Right atrium auricular region (tissue), 2 donors: Measurements from ENCODE around the gene ZNF543. TPM values are rescaled to one million over a fixed set of nuclear protein-coding genes. Genes with fewer than 3 reads are reported as not detected.

ENCODE experiments used
- DNase-seq: peaks from one replicate; pipeline ENCODE4 v3.0.0-alpha.2; 2019; ENCODE audit warnings: low spot score
- H3K27ac ChIP-seq, 2 donors: fragments of 200-600 bp; sonication (generic); 1 replicate in 1 of 2; 2 replicates in 1 of 2; pipeline ENCODE4 v1.5.1; 2016 to 2019
- H3K27me3 ChIP-seq, 2 donors: fragments of 200-600 bp; sonication (generic); one replicate each; pipeline versions ENCODE4 v1.5.1 to v1.6.0; 2017 to 2019
- H3K36me3 ChIP-seq: fragments of 200-600 bp; sonication (generic); one replicate; pipeline ENCODE4 v1.5.1; 2016
- H3K4me1 ChIP-seq, 2 donors: fragments of 200-600 bp; sonication (generic); one replicate each; pipeline versions ENCODE4 v1.5.1 to v1.6.0; 2017 to 2019
- H3K4me3 ChIP-seq, 2 donors: fragments of 200-600 bp; sonication (generic); 1 replicate in 1 of 2; 2 replicates in 1 of 2; pipeline ENCODE4 v1.5.1; 2017 to 2019; ENCODE audit warnings: mild to moderate bottlenecking in 1 of 2, moderate library complexity in 1 of 2
- H3K9me3 ChIP-seq, 2 donors: fragments of 200-600 bp; sonication (generic); one replicate each; pipeline ENCODE4 v1.5.1; 2019
- total RNA-seq, 2 donors: library from RNA; depleted of rRNA; stranded (reverse); fragments of >200 nt; gene quantifications; one replicate each; pipeline ENCODE4 v1.1.0, GENCODE V29; 2016
- TF ChIP-seq, protein P1 (sequence below), 2 donors: fragments of 200-600 bp; sonication (generic); IDR thresholded peaks; one replicate each; pipeline ENCODE4 v1.5.1; 2019; ENCODE audit warnings: antibody characterized with exemption in 2 of 2

Gene ZNF543
- total RNA-seq, 2 donors from 2014 or later = 6.0 to 7.8 TPM

DNA sequence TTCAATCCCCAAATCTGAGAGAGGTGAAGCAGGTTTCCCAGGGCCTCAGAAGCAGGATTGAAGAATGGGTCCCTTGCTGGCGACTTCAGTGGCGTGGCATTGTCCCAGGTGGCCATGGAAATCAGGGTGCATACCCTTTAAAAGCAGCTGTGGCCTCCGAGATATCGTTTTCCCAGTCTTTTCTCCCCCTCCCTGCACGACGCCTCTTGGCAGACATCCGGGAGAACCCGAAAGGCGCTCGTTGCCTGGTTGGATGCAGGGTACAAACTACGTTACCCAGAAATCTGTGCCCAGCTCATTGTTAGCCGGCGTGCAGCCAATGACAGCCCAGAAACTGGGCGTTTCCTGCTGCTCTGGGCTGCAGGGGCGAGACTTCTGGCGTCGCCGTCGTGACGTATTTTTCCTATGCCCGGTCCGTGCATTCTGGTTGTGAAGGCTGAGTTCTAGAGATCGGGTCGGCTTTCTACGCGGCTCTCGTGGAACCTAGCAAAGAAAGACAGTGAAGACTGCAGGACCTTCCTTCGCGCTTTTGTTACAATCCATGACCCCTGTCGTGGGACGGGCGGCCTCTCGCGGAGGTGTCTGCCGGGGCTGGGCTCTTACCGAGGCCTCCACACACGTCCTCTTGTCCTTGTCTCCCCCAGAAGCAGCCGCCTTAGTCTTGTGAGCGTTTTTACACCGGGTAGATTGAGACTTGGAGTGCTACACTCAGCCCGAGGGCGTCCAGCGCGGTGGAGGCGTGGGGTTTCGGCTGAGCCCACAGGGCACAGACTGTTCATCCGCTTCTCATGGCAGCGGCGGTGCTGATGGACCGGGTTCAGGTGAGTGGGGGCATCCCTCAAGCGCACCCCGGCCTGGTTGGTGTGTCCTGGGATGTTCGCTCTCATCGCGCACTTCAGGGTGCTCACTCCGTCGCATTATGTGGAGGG, 30.9 kb downstream of the ZNF543 start, which contains the start of gene ZNF304:
ZNF304 (plus strand) TSS at position 395 of the 929 bp plus-strand sequence; CDS start at position 789, 394 bp downstream.
- Histone ChIP-seq H3K36me3 (peaks cover 22% of the 10 kb centered on the region), H3K27ac (peak within 1 kb of the TSS; percentile 82 to 89), H3K4me3 (peak within 1 kb of the TSS; percentile 87 to 98), H3K27me3 (no peaks in the 10 kb centered on the region), H3K4me1 (peaks cover 0 to 33% of the 10 kb centered on the region in 2 donors), H3K9me3 (peaks cover 0 to 5% of the 10 kb centered on the region in 2 donors)
- peak; percentile 96 for DNase-seq
- TF ChIP-seq, protein P1, sequence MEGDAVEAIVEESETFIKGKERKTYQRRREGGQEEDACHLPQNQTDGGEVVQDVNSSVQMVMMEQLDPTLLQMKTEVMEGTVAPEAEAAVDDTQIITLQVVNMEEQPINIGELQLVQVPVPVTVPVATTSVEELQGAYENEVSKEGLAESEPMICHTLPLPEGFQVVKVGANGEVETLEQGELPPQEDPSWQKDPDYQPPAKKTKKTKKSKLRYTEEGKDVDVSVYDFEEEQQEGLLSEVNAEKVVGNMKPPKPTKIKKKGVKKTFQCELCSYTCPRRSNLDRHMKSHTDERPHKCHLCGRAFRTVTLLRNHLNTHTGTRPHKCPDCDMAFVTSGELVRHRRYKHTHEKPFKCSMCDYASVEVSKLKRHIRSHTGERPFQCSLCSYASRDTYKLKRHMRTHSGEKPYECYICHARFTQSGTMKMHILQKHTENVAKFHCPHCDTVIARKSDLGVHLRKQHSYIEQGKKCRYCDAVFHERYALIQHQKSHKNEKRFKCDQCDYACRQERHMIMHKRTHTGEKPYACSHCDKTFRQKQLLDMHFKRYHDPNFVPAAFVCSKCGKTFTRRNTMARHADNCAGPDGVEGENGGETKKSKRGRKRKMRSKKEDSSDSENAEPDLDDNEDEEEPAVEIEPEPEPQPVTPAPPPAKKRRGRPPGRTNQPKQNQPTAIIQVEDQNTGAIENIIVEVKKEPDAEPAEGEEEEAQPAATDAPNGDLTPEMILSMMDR (IDR thresholded peaks at IDR 0.05) = no peak

GRCh38 chr19:57351867-57352266, 31.6 kb downstream of the ZNF543 start:
- Histone ChIP-seq H3K4me1 (peaks cover 0 to 33% of the 10 kb centered on the region in 2 donors), H3K27me3 (no peaks in the 10 kb centered on the region), H3K9me3 (peaks cover 0 to 13% of the 10 kb centered on the region in 2 donors), H3K36me3 (peaks cover 29% of the 10 kb centered on the region), H3K27ac (peak overlapping the region; percentile 82 to 89), H3K4me3 (peak overlapping the region; percentile 87 to 98)
- DNase-seq = no peak
- TF ChIP-seq, protein P1 (IDR thresholded peaks at IDR 0.05) = no peak

DNA sequence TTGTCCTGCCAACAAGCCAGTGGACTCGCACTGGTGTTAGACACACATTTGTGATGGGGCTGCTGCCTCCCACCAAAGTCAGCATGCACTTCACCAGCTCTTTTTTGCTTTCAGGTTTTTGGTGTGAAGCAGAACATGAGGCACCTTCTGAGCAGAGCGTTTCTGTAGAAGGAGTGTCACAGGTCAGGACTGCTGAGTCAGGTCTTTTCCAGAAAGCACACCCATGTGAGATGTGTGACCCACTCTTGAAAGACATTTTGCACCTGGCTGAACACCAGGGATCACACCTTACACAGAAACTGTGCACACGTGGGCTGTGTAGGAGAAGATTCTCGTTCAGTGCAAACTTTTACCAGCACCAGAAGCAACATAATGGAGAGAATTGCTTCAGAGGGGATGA, 35.6 kb downstream of the ZNF543 start:
- peaks cover 0 to 40% of the 10 kb centered on the region in 2 donors for H3K9me3 ChIP-seq
- no peak for DNase-seq

GRCh38 chr19:57357406-57357805, 37.1 kb downstream of the ZNF543 start:
- no peak overlapping the region for H3K27ac ChIP-seq
- DNase-seq = no peak
- TF ChIP-seq, protein P1 (IDR thresholded peaks at IDR 0.05) = no peak
- H3K36me3 ChIP-seq = peaks cover 52% of the 10 kb centered on the region
- no peak overlapping the region for H3K4me3 ChIP-seq
- H3K9me3 ChIP-seq = peaks cover 0 to 40% of the 10 kb centered on the region in 2 donors
- H3K4me1 ChIP-seq = peaks cover 0 to 29% of the 10 kb centered on the region in 2 donors
- H3K27me3 ChIP-seq = no peaks in the 10 kb centered on the region

More for the DNA sequence above, 35.6 kb downstream of the ZNF543 start:
- Histone ChIP-seq H3K4me3 (no peak overlapping the region), H3K27ac (no peak overlapping the region), H3K27me3 (no peaks in the 10 kb centered on the region), H3K36me3 (peaks cover 52% of the 10 kb centered on the region), H3K4me1 (peaks cover 0 to 33% of the 10 kb centered on the region in 2 donors)
- TF ChIP-seq, protein P1 (IDR thresholded peaks at IDR 0.05) = no peak

DNA sequence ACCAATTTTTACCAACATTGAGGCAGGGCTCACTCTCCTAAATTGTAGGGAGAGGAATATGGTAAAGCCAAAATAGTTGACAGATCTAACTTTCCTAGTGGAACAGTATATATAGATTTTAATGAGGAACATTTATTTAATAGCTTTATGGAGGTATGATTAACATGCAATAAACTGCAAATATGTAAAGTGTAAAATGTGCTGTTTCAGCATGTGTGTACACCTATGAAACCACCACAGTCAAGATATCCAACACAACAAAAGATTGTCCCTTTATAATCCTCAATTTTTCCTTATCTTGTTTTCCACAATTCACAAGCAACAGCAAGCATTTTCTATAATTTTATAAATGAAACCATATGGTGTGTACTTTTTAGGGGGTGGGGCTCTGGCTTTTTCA, 39.0 kb downstream of the ZNF543 start:
- Histone ChIP-seq H3K4me3 (no peak overlapping the region), H3K36me3 (peaks cover 47% of the 10 kb centered on the region), H3K4me1 (peaks cover 0 to 22% of the 10 kb centered on the region in 2 donors), H3K9me3 (peaks cover 0 to 40% of the 10 kb centered on the region in 2 donors), H3K27me3 (no peaks in the 10 kb centered on the region), H3K27ac (no peak overlapping the region)
- TF ChIP-seq, protein P1 (IDR thresholded peaks at IDR 0.05) = no peak
- DNase-seq = no peak
